OCI-LY1 (cell line): ENCODE measurements around the gene ERCC5.

Source experiments
- EZH2 ChIP-seq: fragments of 200-600 bp; sonication (generic), shearing (Covaris generic); IDR thresholded peaks from 2 replicates; pipeline ENCODE4 v1.8.0; 2017; ENCODE audit warnings: borderline replicate concordance, mixed run types, mild to moderate bottlenecking, antibody characterized with exemption, low read length, moderate library complexity, mixed read lengths
- TF ChIP-seq, protein P1 (sequence below): fragments of 200-600 bp; sonication (generic), shearing (Covaris generic); IDR thresholded peaks from 2 replicates; pipeline ENCODE4 v1.5.1; 2017; ENCODE audit warnings: mild to moderate bottlenecking, antibody characterized with exemption, low read length, moderate library complexity, mixed read lengths

DNA sequence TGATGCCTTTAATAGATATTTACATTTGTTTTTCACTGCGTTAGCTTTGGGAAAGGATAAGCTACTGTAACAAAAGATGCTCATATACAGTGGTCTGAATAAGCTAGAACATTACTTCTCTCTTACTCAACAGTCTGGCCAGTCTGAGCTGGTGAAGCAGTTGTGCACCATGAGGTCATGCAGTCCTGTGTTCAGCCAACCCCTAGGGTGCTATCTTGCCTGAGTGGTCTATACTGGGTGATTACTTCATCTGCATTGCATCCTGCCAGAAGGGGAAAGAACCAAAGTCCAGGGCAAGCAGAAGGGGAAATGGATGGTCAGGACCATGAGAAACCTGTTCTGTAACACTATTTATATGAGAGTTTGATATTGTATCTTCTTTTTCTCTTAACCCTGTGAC lies 31.5 kb downstream of the ERCC5 start:
- TF ChIP-seq, protein P1, sequence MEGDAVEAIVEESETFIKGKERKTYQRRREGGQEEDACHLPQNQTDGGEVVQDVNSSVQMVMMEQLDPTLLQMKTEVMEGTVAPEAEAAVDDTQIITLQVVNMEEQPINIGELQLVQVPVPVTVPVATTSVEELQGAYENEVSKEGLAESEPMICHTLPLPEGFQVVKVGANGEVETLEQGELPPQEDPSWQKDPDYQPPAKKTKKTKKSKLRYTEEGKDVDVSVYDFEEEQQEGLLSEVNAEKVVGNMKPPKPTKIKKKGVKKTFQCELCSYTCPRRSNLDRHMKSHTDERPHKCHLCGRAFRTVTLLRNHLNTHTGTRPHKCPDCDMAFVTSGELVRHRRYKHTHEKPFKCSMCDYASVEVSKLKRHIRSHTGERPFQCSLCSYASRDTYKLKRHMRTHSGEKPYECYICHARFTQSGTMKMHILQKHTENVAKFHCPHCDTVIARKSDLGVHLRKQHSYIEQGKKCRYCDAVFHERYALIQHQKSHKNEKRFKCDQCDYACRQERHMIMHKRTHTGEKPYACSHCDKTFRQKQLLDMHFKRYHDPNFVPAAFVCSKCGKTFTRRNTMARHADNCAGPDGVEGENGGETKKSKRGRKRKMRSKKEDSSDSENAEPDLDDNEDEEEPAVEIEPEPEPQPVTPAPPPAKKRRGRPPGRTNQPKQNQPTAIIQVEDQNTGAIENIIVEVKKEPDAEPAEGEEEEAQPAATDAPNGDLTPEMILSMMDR, result no peak
- no peak for TF ChIP-seq EZH2
